DMS114 treated with DMSO at 0.1 percent for 48 hours (cell line): ENCODE measurements around the gene CD22.

Experiments used
- DNase-seq: peaks from one replicate; lab custom pipeline; 2025; ENCODE audit not compliant: unreplicated experiment; lab: John Stamatoyannopoulos, UW

CD22 gene

GRCh38 chr19:35381318-35381717, 52.3 kb downstream of the CD22 start:
- DNase-seq, result no peak

GRCh38 chr19:35381926-35382325, 52.9 kb downstream of the CD22 start:
- DNase-seq, result no peak

DNA sequence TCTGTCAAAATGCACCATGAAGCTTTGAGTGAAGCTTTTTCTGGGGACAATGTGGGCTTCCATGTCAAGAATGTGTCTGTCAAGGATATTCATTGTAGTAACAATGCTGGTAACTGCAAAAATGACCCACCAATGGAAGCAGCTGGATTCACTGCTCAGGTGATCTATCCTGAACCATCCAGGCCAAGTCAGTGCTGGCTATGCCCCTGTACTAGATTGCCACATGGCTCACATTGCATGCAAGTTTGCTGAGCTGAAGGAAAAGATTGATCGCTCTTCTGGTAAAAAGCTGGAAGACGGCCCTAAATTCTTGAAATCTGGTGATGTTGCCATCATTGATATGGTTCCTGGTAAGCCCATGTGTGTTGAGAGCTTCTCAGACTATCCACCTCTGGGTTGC, 54.5 kb downstream of the CD22 start:
- DNase-seq, result no peak

DNA sequence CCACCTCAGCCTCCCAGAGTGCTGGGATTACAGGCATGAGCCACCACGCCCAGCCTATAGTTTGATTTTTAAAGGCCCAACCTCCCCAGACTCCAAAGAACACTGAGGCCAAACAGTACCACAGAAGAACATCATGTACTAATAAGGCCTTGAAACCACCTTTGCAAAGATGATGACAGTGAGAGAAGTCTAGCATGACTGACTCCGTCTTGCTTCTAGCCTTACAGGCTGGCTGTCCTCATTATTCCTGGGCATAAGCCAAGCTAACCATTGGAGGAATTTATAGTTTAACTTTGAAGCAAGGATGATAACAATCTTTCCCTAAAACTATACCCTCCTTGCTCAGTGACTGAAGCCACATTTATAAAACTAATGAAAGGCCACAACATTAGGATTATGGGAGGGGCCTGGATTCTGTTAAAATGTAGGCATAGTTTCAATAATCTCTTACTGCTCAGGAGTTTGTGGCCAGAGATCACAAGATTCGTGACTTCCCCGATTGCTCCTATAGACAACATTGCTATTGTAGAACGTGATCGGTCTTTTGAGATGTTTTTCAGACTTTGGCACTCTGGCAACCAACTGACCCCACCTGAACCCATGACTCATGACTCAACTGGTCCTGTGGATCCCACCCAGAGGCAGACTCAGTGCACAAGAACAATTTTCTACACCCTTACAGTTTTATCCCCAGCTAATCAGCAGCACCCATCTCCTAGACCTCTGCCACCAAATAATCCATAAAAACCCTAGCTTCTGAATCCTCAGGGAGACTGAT, 59.5 kb downstream of the CD22 start:
- no peak for DNase-seq

GRCh38 chr19:35389192-35389861, 60.3 kb downstream of the CD22 start:
- no peak for DNase-seq

DNA sequence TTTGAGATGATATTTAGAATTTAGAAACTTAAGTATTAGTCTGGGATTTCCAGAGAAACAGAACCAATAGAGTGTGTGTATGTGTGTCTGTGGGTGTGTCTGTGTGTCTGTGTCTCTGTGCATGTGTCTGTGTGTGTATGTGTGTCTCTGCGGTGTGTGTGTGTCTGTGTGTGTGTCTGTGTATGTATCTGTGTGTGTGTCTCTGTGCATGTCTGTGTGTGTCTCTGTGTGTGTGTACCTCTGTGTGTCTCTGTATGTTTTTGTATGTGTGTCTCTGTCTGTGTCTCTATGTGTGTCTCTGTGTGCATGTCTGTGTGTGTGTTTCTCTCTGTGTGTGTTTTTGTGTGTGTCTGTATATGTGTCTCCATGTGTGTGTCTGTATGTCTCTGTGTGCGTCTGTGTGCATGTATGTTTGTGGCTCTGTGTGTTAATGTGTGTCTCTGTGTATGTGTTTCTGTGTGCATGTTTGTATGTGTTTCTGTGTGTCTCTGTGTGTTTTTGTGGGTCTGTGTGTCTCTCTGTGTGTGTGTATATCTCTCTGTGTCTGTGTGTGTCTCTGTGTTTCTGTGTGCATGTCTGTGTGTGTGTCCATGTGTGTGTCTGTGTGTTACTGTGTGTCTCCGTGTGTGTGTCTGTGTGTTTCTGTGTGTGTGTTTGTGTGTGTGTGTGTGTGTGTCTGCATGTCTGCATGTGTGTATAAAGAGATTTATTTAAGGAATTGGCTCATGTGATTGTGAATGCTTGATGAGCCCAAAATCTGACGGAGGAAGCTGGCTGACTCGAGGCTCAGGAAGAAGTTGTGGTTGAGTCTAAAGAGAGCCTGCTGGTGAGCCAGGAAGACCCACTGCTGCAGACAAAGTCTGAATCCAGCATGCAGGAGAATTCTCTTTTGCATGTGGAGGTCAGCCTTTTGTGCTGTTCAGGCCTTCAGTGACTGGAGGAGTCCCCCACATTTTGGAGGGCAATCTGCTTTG, 64.0 kb downstream of the CD22 start:
- DNase-seq, result no peak

GRCh38 chr19:35395382-35396199, 66.6 kb downstream of the CD22 start:
- no peak for DNase-seq

GRCh38 chr19:35396240-35396885, 67.4 kb downstream of the CD22 start:
- no peak for DNase-seq
